OCI-LY7 (cell line): ENCODE results near the gene CD6. TPM values are rescaled to one million over a fixed set of nuclear protein-coding genes. Genes with fewer than 3 reads are reported as not detected.

Source experiments
- BruUV-seq: library from RNA; stranded (reverse); fragments of 400-500 nt; replicated peaks from 2 replicates; lab custom pipeline; 2021; lab: Mats Ljungman, UMichigan
- CTCF ChIA-PET: fragments of 300-600 bp; sonication (Branson Sonifier 250); formaldehyde crosslinking; loops from one replicate; lab custom pipeline; 2022; ENCODE audit warnings: antibody characterized with exemption; ENCODE audit not compliant: unreplicated experiment; lab: Charles Lee
- POLR2A ChIA-PET: fragments of 300-600 bp; sonication (Branson Sonifier 250); formaldehyde crosslinking; loops from one replicate; lab custom pipeline; 2022; ENCODE audit warnings: antibody characterized with exemption; lab: Charles Lee
- DNase-seq: peaks from one replicate; pipeline ENCODE4 v3.0.0-alpha.2; 2015; ENCODE audit warnings: low spot score
- H2AFZ ChIP-seq: fragments of 200-600 bp; sonication (generic), shearing (Covaris generic); 2 replicates; pipeline ENCODE4 v1.6.1; 2014; ENCODE audit warnings: mild to moderate bottlenecking, antibody characterized with exemption, low read length, moderate library complexity
- H3K27ac ChIP-seq: fragments of 200-600 bp; sonication (generic); 2 replicates; pipeline ENCODE4 v1.5.1; 2014; ENCODE audit warnings: mixed run types, low read depth, mild to moderate bottlenecking, moderate library complexity, low read length, inconsistent platforms; ENCODE audit not compliant: poor library complexity, severe bottlenecking
- H3K36me3 ChIP-seq: fragments of 200-600 bp; sonication (generic); 2 replicates; pipeline ENCODE4 v1.6.1; 2014; ENCODE audit warnings: mild to moderate bottlenecking, antibody characterized with exemption, low read length, moderate library complexity, mixed read lengths; ENCODE audit not compliant: insufficient read depth
- H3K4me1 ChIP-seq: fragments of 200-600 bp; sonication (generic); 2 replicates; pipeline ENCODE4 v1.5.1; 2014; ENCODE audit warnings: mild to moderate bottlenecking, low read length; ENCODE audit not compliant: insufficient read depth, poor library complexity, severe bottlenecking
- H3K4me2 ChIP-seq: fragments of 200-600 bp; sonication (generic); 2 replicates; pipeline ENCODE4 v1.6.1; 2014; ENCODE audit warnings: mild to moderate bottlenecking, low read length
- H3K4me3 ChIP-seq: fragments of 200-600 bp; sonication (generic); 2 replicates; pipeline ENCODE4 v1.5.1; 2014; ENCODE audit warnings: mild to moderate bottlenecking, low read depth, low read length; ENCODE audit not compliant: poor library complexity, severe bottlenecking
- H3K79me2 ChIP-seq: fragments of 200-600 bp; sonication (generic); 2 replicates; pipeline ENCODE4 v1.6.1; 2016; ENCODE audit warnings: low read depth, mild to moderate bottlenecking, low read length, moderate library complexity, mixed read lengths; ENCODE audit not compliant: insufficient read depth
- H3K9me2 ChIP-seq: fragments of 200-600 bp; sonication (generic); 2 replicates; pipeline ENCODE4 v1.6.1; 2016; ENCODE audit warnings: mild to moderate bottlenecking, low read length, mixed read lengths; ENCODE audit not compliant: insufficient read depth
- H3K9me3 ChIP-seq: fragments of 200-600 bp; sonication (generic); 2 replicates; pipeline ENCODE4 v1.6.1; 2014; ENCODE audit warnings: mild to moderate bottlenecking, mixed run types, low read length, mixed read lengths
- H4K20me1 ChIP-seq: fragments of 200-600 bp; sonication (generic); 2 replicates; pipeline ENCODE4 v1.6.1; 2014; ENCODE audit warnings: mild to moderate bottlenecking, antibody characterized with exemption, low read length, moderate library complexity, mixed read lengths; ENCODE audit not compliant: insufficient read depth
- EZH2phosphoT487 ChIP-seq: fragments of 200-600 bp; sonication (generic); IDR thresholded peaks from 2 replicates; pipeline ENCODE4 v1.6.1; 2018; ENCODE audit warnings: low read depth, borderline replicate concordance, mild to moderate bottlenecking, mixed run types, antibody characterized with exemption, low read length, moderate library complexity, mixed read lengths
- intact Hi-C: fragments of 100-400 bp; cut with micrococcal nuclease; formaldehyde crosslinking; loops from one replicate; pipeline ENCODE4 v1.10.0; 2022; ENCODE audit not compliant: unreplicated experiment
- total RNA-seq, 2 experiments: library from RNA; depleted of rRNA in 1 of 2; stranded (reverse); fragments of >200 nt in 1 of 2; shearing (Covaris generic) in 1 of 2; gene quantifications; 2 replicates each; pipeline ENCODE4 v1.2.3, GENCODE V29; 2014 to 2022
- TF ChIP-seq, protein P1 (sequence below): fragments of 200-600 bp; sonication (generic); conservative IDR thresholded peaks from 2 replicates; pipeline ENCODE4 v1.5.1; 2014; ENCODE audit warnings: mild to moderate bottlenecking, antibody characterized with exemption, low read length, moderate library complexity, mixed read lengths

The CD6 gene
- total RNA-seq, 2 experiments from 2014 or later, result not detected

DNA sequence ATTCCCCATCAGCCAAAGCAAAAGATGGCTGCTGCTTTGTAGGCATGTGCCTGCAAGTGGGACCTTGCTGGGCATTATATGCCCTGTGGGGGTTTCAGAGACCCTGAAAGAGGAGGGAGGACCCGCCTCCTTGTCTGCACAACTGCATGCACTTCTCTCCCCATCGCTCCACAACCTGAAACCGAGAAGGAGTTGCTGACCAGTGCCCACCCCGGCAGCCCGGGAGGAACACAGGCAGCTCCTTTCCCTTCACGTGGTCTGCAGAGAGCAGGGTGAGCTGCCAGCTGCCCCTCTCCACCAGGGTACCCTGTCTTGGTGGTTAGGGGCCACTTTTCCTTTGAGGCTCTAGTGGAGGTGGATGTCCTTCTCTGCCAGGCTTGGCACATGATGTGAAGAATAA, 48.6 kb upstream of the CD6 start:
- Histone ChIP-seq H3K9me2 (no peaks in the 10 kb centered on the region), H2AFZ (no peak overlapping the region), H3K4me2 (no peak overlapping the region), H3K9me3 (no peaks in the 10 kb centered on the region), H3K4me1 (peaks cover 44% of the 10 kb centered on the region), H3K36me3 (peaks cover 58% of the 10 kb centered on the region), H3K79me2 (peaks cover 19% of the 10 kb centered on the region), H3K27ac (no peak overlapping the region), H4K20me1 (peaks cover 5% of the 10 kb centered on the region; the same call in 1 of the 2 replicates), H3K4me3 (no peak overlapping the region)
- intact Hi-C loops, result no loop called here
- TSS peak; percentile 61 for BruUV-seq
- no peak for TF ChIP-seq EZH2phosphoT487
- TF ChIP-seq, protein P1, sequence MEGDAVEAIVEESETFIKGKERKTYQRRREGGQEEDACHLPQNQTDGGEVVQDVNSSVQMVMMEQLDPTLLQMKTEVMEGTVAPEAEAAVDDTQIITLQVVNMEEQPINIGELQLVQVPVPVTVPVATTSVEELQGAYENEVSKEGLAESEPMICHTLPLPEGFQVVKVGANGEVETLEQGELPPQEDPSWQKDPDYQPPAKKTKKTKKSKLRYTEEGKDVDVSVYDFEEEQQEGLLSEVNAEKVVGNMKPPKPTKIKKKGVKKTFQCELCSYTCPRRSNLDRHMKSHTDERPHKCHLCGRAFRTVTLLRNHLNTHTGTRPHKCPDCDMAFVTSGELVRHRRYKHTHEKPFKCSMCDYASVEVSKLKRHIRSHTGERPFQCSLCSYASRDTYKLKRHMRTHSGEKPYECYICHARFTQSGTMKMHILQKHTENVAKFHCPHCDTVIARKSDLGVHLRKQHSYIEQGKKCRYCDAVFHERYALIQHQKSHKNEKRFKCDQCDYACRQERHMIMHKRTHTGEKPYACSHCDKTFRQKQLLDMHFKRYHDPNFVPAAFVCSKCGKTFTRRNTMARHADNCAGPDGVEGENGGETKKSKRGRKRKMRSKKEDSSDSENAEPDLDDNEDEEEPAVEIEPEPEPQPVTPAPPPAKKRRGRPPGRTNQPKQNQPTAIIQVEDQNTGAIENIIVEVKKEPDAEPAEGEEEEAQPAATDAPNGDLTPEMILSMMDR, result no peak
- DNase-seq, result no peak
- CTCF ChIA-PET, result no interaction called here
- POLR2A ChIA-PET, result interaction anchor here (1.8 kb wide), 1 partner anchor 7 kb away, joined by 8 read pairs; no protein-coding TSS in a partner anchor

DNA sequence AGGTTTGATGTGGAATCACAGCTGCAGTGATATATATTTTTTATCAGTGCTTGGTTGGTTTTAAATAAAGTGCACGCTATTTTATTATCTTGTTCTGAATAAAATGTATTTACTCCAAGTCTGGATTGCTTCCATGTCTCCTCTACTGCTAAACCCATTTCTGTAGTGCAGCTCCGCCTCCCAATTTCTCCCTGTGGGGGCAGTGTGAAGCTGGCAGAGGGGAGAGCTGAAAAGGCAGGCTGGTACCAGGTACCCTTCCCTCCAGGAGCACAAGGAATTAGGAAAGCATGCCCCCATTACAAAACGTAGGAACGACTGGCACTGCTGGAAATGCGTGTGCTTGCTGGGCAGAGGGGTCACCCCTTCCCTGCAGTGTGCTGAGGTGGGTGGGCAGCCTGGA, 48.2 kb upstream of the CD6 start:
- Histone ChIP-seq H3K4me1 (peaks cover 41% of the 10 kb centered on the region), H2AFZ (no peak overlapping the region), H3K79me2 (peaks cover 15% of the 10 kb centered on the region; the same call in 1 of the 2 replicates), H3K9me2 (no peaks in the 10 kb centered on the region), H3K4me3 (no peak overlapping the region), H3K4me2 (peak overlapping the region; percentile 56; the same call in 1 of the 2 replicates), H3K27ac (no peak overlapping the region), H3K36me3 (peaks cover 54% of the 10 kb centered on the region), H3K9me3 (no peaks in the 10 kb centered on the region), H4K20me1 (peaks cover 5% of the 10 kb centered on the region; the same call in 1 of the 2 replicates)
- intact Hi-C loops, result no loop called here
- TF ChIP-seq, protein P1, result 0 out of 2 replicates have a peak, but pooled peaks have one; percentile 24
- TF ChIP-seq EZH2phosphoT487, result no peak
- no peak for DNase-seq
- ChIA-PET POLR2A (interaction anchor here (0.6 to 1.8 kb wide), 3 partner anchors 8 to 263 kb away, joined by 3 to 8 read pairs (median 3); no protein-coding TSS in a partner anchor), CTCF (no interaction called here)
- BruUV-seq, result no TSS peak

DNA sequence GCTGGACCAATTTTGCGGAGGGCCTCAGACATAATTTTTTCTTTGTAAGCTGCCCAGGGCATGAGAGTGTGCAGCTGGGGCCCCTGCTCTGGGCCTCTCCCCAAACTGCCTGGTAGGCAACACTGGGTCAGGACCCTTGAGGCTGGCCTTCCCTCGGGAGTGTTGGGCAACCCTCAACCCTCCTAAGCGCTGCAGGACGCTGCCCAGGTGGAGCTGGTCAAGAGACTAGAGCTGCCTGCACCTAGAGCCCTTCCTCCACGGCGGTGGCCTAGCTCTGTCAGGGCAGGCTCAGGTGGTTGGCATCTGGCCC, 47.7 kb upstream of the CD6 start:
- Histone ChIP-seq H2AFZ (no peak overlapping the region), H3K4me1 (peaks cover 36% of the 10 kb centered on the region), H3K4me2 (peak overlapping the region; percentile 56), H4K20me1 (peaks cover 2% of the 10 kb centered on the region; the same call in 1 of the 2 replicates), H3K27ac (no peak overlapping the region), H3K4me3 (peak overlapping the region; percentile 70), H3K9me2 (no peaks in the 10 kb centered on the region), H3K79me2 (peaks cover 10% of the 10 kb centered on the region; the same call in 1 of the 2 replicates), H3K36me3 (peaks cover 49% of the 10 kb centered on the region), H3K9me3 (no peaks in the 10 kb centered on the region)
- POLR2A ChIA-PET, result interaction anchor here (0.6 to 1.8 kb wide), 3 partner anchors 8 to 262 kb away, joined by 3 to 8 read pairs (median 3); no protein-coding TSS in a partner anchor
- CTCF ChIA-PET, result interaction anchor here (0.6 kb wide), 1 partner anchor 25 kb away, joined by 5 read pairs; no protein-coding TSS in a partner anchor
- BruUV-seq, result no TSS peak
- intact Hi-C loops, result no loop called here
- no peak for DNase-seq
- no peak for TF ChIP-seq EZH2phosphoT487
- TF ChIP-seq, protein P1, result no peak
